HG03095 (cell line): ENCODE results near the gene FUT8.

Source experiments
- ATAC-seq: cut with Tn5 transposase; IDR thresholded peaks from one replicate; pipeline ENCODE4 v1.9.1; 2021; ENCODE audit warnings: moderate library complexity; ENCODE audit not compliant: unreplicated experiment

Gene FUT8

GRCh38 chr14:65486863-65487262, 74.3 kb downstream of the FUT8 start:
- no peak for ATAC-seq

GRCh38 chr14:65487783-65488494, 75.4 kb downstream of the FUT8 start:
- ATAC-seq, result no peak

- ATAC-seq, result no peak
These were observed 78.7 kb downstream of the FUT8 start for GRCh38 chr14:65491274-65491673.

- no peak for ATAC-seq
These were observed 79.7 kb downstream of the FUT8 start for GRCh38 chr14:65492266-65492665.

GRCh38 chr14:65495196-65495595, 82.7 kb downstream of the FUT8 start:
- no peak for ATAC-seq

GRCh38 chr14:65496178-65496993, 83.9 kb downstream of the FUT8 start:
- no peak for ATAC-seq

GRCh38 chr14:65499138-65499537, 86.6 kb downstream of the FUT8 start:
- no peak for ATAC-seq

- ATAC-seq, result no peak
These were observed 87.5 kb downstream of the FUT8 start for GRCh38 chr14:65500075-65500474.

GRCh38 chr14:65501328-65501727, 88.8 kb downstream of the FUT8 start:
- no peak for ATAC-seq

- no peak for ATAC-seq
These were observed 90.2 kb downstream of the FUT8 start for GRCh38 chr14:65502676-65503124.

- ATAC-seq, result no peak
These were observed 91.2 kb downstream of the FUT8 start for GRCh38 chr14:65503771-65504170.

- ATAC-seq, result no peak
These were observed 94.3 kb downstream of the FUT8 start for GRCh38 chr14:65506801-65507200.

- no peak for ATAC-seq
These were observed 97.3 kb downstream of the FUT8 start for GRCh38 chr14:65509842-65510241.

GRCh38 chr14:65513671-65514070, 101.1 kb downstream of the FUT8 start:
- ATAC-seq, result no peak

GRCh38 chr14:65517635-65518542, 105.4 kb downstream of the FUT8 start:
- ATAC-seq, result no peak

GRCh38 chr14:65528069-65528468, 115.5 kb downstream of the FUT8 start:
- no peak for ATAC-seq

- ATAC-seq, result no peak
These were observed 118.6 kb downstream of the FUT8 start for GRCh38 chr14:65531148-65531547.

- ATAC-seq, result no peak
These were observed 121.3 kb downstream of the FUT8 start for GRCh38 chr14:65533736-65534404.

- no peak for ATAC-seq
These were observed 124.4 kb downstream of the FUT8 start for GRCh38 chr14:65536781-65537423.

GRCh38 chr14:65548878-65549277, 136.3 kb downstream of the FUT8 start:
- no peak for ATAC-seq
